ENCODE data around the gene CRISPLD2.

The CRISPLD2 gene

DNA sequence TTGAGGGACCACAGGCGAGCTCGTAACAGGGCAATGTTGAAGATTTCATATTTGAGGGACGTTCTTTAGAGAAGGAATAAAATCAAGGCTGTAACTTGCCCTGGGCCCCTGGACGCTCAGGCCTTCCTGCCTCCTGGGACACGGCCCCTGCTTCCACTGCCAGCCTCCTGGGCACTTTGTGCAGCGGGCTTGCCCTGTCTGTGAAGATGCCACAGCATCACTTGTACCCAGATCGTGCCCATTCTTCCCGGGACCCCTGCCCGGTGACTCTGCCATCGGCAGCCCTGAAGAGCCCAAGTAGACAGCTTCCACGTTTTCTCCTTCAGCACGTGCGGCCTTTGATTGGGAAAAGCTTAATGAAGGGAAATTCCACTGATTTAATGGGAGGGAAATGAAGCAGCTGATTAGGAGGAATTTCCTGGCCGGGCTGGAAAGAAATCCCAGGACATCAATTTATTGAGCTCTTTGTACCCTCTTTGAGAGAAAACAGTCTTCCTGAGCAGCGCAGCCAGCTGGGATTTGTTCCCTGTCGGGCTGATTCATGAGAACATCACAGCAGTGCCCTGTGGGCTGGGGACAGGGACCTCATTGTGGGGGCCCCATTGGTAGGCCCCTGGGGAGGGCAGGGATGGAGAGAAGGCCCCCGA lies 71.5 kb downstream of the CRISPLD2 start:
- Mint-ChIP-seq H3K4me3 (no peak overlapping the region), H3K27me3 (peaks cover 24% of the 10 kb centered on the region), H3K36me3 (no peaks in the 10 kb centered on the region), H3K27ac (no peak overlapping the region), H3K4me1 (no peaks in the 10 kb centered on the region), H3K9me3 (no peaks in the 10 kb centered on the region)
- no peak for DNase-seq
- CTCF ChIA-PET = interaction anchor here (1.1 kb wide), 1 partner anchor 137 kb away, joined by 4 read pairs; no protein-coding TSS in a partner anchor

DNA sequence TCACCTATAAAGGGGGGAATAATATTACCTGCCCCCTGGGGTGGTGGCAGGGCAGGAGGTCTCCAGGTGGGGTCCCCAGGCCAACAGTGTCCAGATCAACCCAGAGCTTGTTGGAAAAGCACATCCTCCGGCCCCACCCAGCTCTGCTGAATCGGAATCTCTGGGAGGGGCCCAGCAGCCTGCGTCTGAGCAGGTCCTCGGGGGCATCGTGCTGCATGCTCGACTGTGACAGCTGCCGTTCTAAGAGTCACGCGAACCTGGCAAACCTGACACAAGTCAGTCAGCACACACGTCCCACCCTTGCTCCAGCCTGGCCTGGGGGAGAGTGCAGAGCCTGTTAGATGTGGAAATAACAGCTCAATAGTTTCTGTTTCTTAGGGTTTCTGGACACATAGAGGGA lies 72.3 kb downstream of the CRISPLD2 start:
- H3K27me3 Mint-ChIP-seq = peaks cover 16% of the 10 kb centered on the region
- CTCF ChIA-PET = no interaction called here

DNA sequence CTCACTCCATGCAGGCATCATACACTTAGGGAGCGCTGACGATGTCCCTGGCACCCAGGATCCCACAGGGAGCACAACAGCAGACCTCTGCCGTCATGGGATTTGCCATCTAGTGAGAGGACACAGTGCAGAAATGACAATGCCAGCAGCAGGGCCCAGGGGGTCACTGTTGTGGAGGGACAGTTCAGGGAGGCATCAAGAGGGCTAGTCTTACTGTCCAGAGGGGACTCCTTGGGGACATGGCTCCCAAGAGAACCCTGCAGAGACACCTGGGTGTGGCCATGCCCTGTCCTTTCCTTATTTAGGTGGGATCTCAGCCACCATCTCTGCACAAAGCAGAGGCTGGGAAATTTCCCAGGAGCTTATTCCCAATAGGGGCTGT lies 73.7 kb downstream of the CRISPLD2 start:
- CTCF ChIA-PET = no interaction called here
- peaks cover 2% of the 10 kb centered on the region for H3K9me3 Mint-ChIP-seq
- no peak overlapping the region for H3K27ac Mint-ChIP-seq
- H3K27me3 Mint-ChIP-seq = peaks cover 10% of the 10 kb centered on the region
- no peak for DNase-seq
- H3K36me3 Mint-ChIP-seq = no peaks in the 10 kb centered on the region
- no peak overlapping the region for H3K4me3 Mint-ChIP-seq
- peaks cover 5% of the 10 kb centered on the region for H3K4me1 Mint-ChIP-seq

More for the DNA sequence above, 72.3 kb downstream of the CRISPLD2 start:
- no peak for DNase-seq
- no peak overlapping the region for H3K27ac Mint-ChIP-seq
- H3K9me3 Mint-ChIP-seq = no peaks in the 10 kb centered on the region
- H3K36me3 Mint-ChIP-seq = no peaks in the 10 kb centered on the region
- H3K4me3 Mint-ChIP-seq = no peak overlapping the region
- H3K4me1 Mint-ChIP-seq = no peaks in the 10 kb centered on the region

DNA sequence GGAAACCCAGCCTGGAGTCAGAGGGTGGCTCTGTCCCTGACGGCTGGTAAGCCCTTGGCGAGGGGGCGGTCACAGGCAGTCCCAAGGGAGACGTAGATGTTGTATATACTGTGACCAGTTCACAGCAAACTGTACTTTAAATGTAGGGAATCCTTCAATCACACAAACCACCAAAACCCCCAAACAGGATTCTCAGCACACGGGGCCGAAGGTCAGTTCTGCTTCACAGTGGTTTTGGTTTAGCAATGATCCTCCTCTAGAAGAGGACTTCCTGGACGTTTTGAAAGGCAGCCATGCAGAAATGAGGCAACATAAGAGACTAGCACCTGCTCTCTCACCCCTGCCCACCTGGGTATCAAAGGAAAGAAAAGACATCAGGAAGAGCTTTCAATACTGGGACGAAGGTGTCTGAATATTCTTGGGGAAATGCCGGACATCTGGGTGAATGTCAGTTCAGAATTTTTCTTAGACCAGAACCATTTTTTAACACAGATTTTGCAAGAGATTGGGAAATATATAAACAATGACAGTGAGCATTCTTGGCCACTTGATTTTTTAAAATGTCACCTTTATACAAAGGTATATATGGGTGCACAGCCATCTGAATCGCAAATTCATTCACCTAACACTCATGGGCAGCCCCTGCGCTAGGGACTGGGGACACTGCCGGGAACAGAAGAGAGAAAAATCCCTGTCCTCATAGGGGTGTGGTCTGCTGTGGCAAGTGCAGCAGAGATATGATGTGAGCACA lies 74.2 kb downstream of the CRISPLD2 start:
- Mint-ChIP-seq H3K27ac (no peak overlapping the region), H3K9me3 (peaks cover 3% of the 10 kb centered on the region), H3K27me3 (peaks cover 8% of the 10 kb centered on the region), H3K4me3 (no peak overlapping the region), H3K4me1 (peaks cover 6% of the 10 kb centered on the region), H3K36me3 (no peaks in the 10 kb centered on the region)
- no peak for DNase-seq
- CTCF ChIA-PET = no interaction called here

DNA sequence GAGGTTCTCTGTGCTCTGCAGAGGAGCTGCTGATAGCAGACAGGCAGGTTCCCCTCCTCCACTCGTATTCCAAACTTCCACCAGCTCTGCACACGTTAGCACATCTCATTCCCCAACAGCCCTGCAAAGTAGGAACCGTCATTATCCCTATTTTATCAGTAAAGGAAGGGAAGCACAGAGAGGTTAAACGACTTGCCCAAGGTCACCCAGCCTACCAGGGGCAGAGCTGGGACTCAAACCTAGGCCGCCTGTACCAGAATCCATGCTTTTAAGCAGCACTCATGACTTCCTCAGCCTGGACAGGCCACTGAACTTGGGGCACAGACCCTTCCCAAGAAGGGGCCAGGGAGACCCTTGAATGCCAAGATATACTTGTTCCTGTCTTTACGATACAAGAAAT lies 75.2 kb downstream of the CRISPLD2 start:
- CTCF ChIA-PET = no interaction called here
- Mint-ChIP-seq H3K27me3 (peaks cover 8% of the 10 kb centered on the region), H3K9me3 (peaks cover 3% of the 10 kb centered on the region), H3K36me3 (no peaks in the 10 kb centered on the region), H3K4me1 (peaks cover 6% of the 10 kb centered on the region), H3K27ac (no peak overlapping the region), H3K4me3 (no peak overlapping the region)
- DNase-seq = no peak

DNA sequence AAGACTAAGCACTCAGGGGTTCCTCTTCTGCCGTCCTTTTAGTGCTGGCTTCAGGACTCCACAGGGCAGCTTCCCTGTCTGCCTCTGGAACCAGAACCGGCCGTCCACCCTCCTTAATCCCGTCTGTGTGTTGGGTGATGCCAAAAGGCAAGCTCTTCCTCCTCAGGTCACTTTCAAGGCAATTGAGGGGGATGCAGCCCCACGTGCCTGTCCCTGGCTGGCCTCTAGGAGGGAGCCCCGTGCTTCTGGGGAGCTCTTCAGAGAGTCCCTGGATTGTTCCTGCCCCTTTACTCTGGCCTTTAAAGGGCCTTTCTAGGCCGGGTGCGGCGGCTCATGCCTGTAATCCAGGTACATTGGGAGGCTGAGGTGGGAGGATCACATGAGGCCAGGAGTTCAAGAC lies 77.1 kb downstream of the CRISPLD2 start:
- Mint-ChIP-seq H3K36me3 (no peaks in the 10 kb centered on the region), H3K27ac (no peak overlapping the region), H3K4me1 (peaks cover 6% of the 10 kb centered on the region), H3K9me3 (peaks cover 3% of the 10 kb centered on the region), H3K4me3 (no peak overlapping the region), H3K27me3 (peaks cover 8% of the 10 kb centered on the region)
- CTCF ChIA-PET = no interaction called here
- DNase-seq = no peak

DNA sequence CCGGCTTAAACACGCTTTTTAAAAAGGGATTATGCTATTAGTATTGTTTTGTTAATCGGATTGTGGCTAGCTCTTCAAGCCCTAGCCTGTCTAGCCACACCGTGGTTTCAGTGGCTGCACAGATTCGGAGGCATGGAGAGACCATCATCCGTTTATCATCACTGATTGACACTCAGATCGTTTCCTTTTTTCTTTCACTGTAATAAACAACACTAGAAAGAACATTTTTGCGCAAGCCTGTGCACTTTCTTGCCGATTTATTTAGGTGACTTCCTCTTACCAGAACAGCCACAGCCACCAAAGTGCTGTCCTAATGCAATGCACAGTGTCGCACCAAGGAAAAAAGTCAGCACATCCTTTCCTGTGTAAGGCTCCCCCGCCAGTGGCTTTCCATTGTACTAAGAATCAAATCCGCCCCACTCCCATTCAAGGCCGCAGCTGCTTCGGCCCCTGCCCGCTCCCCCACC lies 78.2 kb downstream of the CRISPLD2 start:
- Mint-ChIP-seq H3K4me3 (no peak overlapping the region), H3K27ac (no peak overlapping the region), H3K4me1 (peaks cover 6% of the 10 kb centered on the region), H3K36me3 (no peaks in the 10 kb centered on the region), H3K27me3 (peaks cover 8% of the 10 kb centered on the region), H3K9me3 (peaks cover 3% of the 10 kb centered on the region)
- DNase-seq = no peak
- CTCF ChIA-PET = no interaction called here

DNA sequence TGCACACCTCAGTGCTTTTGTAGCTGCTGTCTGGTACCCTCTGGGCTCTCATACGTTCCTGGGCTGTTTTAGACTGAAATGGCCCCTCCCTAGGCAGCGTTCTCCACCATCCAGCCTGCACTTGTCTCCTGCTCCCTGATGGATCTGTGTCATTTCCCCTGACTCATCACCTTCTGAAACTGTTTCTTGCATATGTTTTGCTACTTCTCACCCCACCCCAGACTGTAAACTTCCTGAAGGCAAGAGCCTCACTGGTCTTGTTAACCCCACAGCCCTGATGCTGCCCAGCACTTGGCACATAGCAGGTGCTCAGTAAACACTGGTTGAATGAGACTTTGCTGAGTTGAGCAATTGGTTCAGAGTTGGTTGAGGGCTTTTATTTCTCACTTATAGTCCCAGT lies 78.7 kb downstream of the CRISPLD2 start:
- H3K36me3 Mint-ChIP-seq = no peaks in the 10 kb centered on the region
- no peak overlapping the region for H3K27ac Mint-ChIP-seq
- H3K27me3 Mint-ChIP-seq = peaks cover 11% of the 10 kb centered on the region
- no peak for DNase-seq
- no peak overlapping the region for H3K4me3 Mint-ChIP-seq
- H3K4me1 Mint-ChIP-seq = peaks cover 6% of the 10 kb centered on the region
- peaks cover 3% of the 10 kb centered on the region for H3K9me3 Mint-ChIP-seq
- CTCF ChIA-PET = interaction anchor here (0.6 kb wide), 1 partner anchor 136 kb away, joined by 3 read pairs; no protein-coding TSS in a partner anchor

DNA sequence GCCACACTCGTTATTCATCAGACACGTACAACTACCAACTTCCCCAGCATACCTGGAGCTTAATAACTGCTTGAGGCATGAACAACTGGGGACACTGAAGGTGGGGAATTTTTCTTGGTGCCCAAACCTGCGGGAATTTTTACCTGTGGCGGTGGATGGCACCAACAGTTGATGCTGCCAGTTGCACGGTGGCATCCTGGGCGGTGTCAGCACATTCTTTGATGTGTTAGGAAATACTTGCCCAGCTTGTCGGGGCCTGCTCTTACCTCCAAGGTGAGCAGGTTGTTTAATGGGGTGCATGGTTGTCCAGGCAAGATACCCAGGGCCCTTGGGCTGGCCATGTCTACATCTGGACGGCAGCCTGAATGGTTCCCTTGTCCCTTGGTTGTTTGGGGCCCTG lies 79.6 kb downstream of the CRISPLD2 start:
- H3K4me1 Mint-ChIP-seq = peaks cover 6% of the 10 kb centered on the region

DNA sequence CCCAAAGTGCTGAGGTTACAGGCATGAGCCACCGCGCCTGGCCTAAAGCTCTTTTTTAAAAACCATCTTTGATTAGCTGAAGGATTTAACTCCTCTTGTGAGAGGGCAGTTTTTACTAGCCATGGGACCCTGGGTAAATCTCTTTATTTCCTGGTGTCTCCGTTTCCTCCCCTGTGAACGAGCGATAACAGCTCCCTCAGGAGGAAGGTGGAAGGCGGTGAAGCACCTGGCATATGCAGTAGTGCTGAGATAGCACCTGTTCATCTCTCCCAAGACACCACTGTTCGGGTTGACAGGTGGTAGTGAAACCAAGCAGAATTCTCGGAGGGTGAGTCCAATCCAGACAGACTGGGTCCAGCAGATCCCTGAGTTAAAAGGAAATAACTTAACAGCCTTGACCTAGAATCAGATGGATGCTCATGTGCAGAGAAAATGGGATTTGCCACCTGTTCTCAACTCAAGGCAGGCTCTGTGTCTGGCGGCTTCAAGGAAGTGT lies 86.2 kb downstream of the CRISPLD2 start:
- peaks cover 18% of the 10 kb centered on the region for H3K27me3 Mint-ChIP-seq
- no peak overlapping the region for H3K4me3 Mint-ChIP-seq
- no peak overlapping the region for H3K27ac Mint-ChIP-seq
- CTCF ChIA-PET = no interaction called here
- peaks cover 3% of the 10 kb centered on the region for H3K4me1 Mint-ChIP-seq
- no peak for DNase-seq
- H3K36me3 Mint-ChIP-seq = no peaks in the 10 kb centered on the region
- H3K9me3 Mint-ChIP-seq = no peaks in the 10 kb centered on the region

More for the DNA sequence above, 79.6 kb downstream of the CRISPLD2 start:
- no peak overlapping the region for H3K27ac Mint-ChIP-seq
- no peak for DNase-seq
- H3K4me3 Mint-ChIP-seq = no peak overlapping the region
- H3K27me3 Mint-ChIP-seq = peaks cover 15% of the 10 kb centered on the region
- no peaks in the 10 kb centered on the region for H3K36me3 Mint-ChIP-seq
- peaks cover 3% of the 10 kb centered on the region for H3K9me3 Mint-ChIP-seq
- CTCF ChIA-PET = interaction anchor here (1.5 kb wide), 1 partner anchor 53 kb away, joined by 3 read pairs; no protein-coding TSS in a partner anchor

DNA sequence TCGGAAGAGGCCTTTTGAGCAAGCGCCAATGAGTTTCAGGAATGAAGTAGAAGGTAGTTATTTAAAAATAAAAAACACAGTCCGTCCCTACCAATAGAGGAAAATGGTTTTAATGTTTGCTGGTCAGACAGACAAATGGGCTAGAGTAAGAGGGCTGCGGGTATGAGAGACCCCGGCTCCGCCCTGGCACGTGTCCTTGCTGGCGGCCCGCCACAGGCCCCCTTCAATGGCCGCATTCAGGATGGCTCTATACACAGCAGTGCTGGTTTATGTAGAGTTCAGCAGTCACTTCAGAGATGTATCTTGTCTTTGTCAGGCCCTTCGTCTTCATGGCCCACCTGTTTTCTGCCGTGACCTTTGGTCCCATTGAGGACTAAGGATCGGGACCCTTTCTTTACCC lies 87.3 kb downstream of the CRISPLD2 start:
- Mint-ChIP-seq H3K4me3 (no peak overlapping the region), H3K36me3 (no peaks in the 10 kb centered on the region), H3K4me1 (peaks cover 3% of the 10 kb centered on the region), H3K9me3 (no peaks in the 10 kb centered on the region), H3K27ac (no peak overlapping the region), H3K27me3 (peaks cover 23% of the 10 kb centered on the region)
- CTCF ChIA-PET = no interaction called here
- no peak for DNase-seq

DNA sequence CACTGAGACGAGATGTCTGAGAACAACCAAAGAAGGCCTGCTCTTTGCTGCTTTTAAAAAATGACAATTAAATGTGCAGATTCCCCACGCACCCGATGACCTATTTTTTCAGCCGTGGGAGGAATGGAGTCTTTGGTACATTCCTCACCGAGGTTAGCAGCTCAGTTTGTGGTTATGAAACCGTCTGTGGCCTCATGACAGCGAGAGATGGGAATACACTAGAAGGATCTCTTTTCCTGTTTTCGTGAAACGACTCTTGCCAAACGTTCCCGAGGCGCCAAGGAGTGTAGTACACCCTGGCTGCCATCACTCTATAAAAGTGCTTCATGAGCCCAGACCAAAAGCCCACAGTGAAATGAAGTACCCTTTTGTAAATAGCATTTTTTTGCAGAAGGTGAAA lies 87.8 kb downstream of the CRISPLD2 start:
- no peak overlapping the region for H3K27ac Mint-ChIP-seq
- CTCF ChIA-PET = interaction anchor here (0.7 kb wide), 1 partner anchor 338 kb away, joined by 3 read pairs; no protein-coding TSS in a partner anchor
- H3K4me1 Mint-ChIP-seq = peaks cover 3% of the 10 kb centered on the region
- no peaks in the 10 kb centered on the region for H3K36me3 Mint-ChIP-seq
- H3K27me3 Mint-ChIP-seq = peaks cover 25% of the 10 kb centered on the region
- no peak for DNase-seq
- H3K9me3 Mint-ChIP-seq = no peaks in the 10 kb centered on the region
- H3K4me3 Mint-ChIP-seq = no peak overlapping the region

DNA sequence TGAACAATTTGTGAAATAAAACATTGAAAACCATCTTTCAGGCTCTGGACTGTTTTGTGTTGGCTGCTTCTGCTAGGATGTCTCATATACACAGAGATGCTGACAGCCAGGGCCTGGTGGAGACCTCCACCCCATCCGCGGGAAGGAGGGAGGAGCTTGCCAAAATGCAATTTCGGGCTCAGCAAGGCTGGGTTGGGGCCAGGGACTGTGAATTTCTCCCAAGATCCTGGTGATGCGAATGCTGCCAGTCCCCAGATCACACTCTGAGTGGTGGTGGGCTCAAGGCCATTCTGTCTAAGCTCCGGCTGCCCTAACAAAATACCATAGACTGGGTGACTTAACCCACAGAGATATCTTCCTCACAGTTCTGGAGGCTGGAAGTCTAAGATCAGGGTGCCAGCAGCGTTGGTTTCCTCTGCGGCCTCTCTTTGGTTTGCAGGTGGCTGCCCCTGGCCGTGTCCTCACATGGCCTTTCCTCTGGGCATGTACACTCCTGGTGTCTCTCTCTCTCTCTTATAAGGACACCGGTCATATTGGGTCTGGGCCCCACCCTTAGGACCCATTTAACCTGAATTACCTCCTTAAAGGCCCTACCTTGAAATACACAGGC lies 89.8 kb downstream of the CRISPLD2 start:
- Mint-ChIP-seq H3K36me3 (no peaks in the 10 kb centered on the region), H3K4me1 (peaks cover 3% of the 10 kb centered on the region), H3K4me3 (no peak overlapping the region), H3K27me3 (peaks cover 35% of the 10 kb centered on the region), H3K9me3 (no peaks in the 10 kb centered on the region), H3K27ac (no peak overlapping the region)
- DNase-seq = no peak
- CTCF ChIA-PET = no interaction called here

DNA sequence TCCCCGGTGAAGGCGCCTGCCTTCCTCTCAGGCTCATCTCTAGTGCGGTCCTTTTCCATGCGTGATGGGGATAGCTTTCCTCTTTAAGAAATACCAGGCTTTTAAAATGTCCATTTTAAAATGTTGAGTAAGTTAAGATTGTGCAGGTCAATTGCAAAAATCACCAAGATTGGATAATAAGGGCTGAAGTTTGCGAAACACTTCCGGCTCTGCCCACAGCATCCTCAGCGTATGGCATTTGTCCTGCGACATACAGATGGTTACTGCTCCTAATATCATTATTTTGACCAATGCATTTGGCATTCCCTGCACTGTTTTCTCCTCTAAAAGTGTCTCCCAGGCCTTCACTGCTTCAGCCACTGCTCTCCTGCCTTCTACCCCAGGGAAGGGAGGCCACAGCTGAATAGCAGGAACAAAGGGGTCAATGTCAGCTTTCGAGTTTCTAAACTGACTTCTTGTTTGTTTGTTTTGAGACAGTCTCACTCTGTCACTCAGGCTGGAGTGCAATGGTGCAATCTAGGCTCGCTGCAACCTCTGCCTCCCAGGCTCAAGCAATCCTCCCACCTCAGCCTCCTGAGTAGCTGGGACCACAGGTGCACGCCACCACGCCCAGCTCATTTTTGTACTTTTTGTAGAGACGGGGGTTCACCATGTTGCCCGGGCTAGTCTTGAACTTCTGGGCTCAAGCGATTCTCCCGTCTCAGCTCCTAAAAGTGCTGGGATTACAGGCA lies 91.9 kb downstream of the CRISPLD2 start:
- CTCF ChIA-PET = interaction anchor here (0.8 kb wide), 1 partner anchor 60 kb away, joined by 3 read pairs; no protein-coding TSS in a partner anchor
- no peak for DNase-seq
- H3K4me1 Mint-ChIP-seq = peaks cover 3% of the 10 kb centered on the region
- no peak overlapping the region for H3K4me3 Mint-ChIP-seq
- peaks cover 51% of the 10 kb centered on the region for H3K27me3 Mint-ChIP-seq
- H3K9me3 Mint-ChIP-seq = no peaks in the 10 kb centered on the region
- no peaks in the 10 kb centered on the region for H3K36me3 Mint-ChIP-seq
- no peak overlapping the region for H3K27ac Mint-ChIP-seq

All from activated naive CD4-positive, alpha-beta T cell treated with anti-CD3 and anti-CD28 coated beads, Interleukin-2, amount 10 ng/mL, durations not matched to agents 7 days and 5 days (primary cell).